PFSK-1 (cell line): Measurements from ENCODE around the gene SKIC3.

Experiments used
- FOXP2 ChIP-seq: optimal IDR thresholded peaks from 2 replicates; pipeline ENCODE3; 2011; ENCODE audit warnings: borderline replicate concordance, control low read depth, inconsistent platforms; ENCODE audit not compliant: insufficient read depth; ENCODE audit errors: extremely low read length, extremely low read depth
- POLR2AphosphoS5 ChIP-seq: IDR thresholded peaks from 2 replicates; pipeline ENCODE4 v1.6.1; 2012; ENCODE audit warnings: low read depth, mild to moderate bottlenecking, control low read depth, low read length, moderate library complexity
- REST ChIP-seq, 2 experiments: IDR thresholded peaks; 2 replicates each; pipeline versions ENCODE4 v1.6.1 to v1.8.0; 2011 to 2012; ENCODE audit warnings: low read depth in 2 of 2, low read length in 2 of 2, control low read depth in 1 of 2, inconsistent platforms in 1 of 2, mild to moderate bottlenecking in 1 of 2, moderate library complexity in 1 of 2; ENCODE audit not compliant: insufficient read depth in 1 of 2
- SIN3A ChIP-seq: IDR thresholded peaks from 2 replicates; pipeline ENCODE4 v1.6.1; 2012; ENCODE audit warnings: mild to moderate bottlenecking, low read length, moderate library complexity, borderline replicate concordance; ENCODE audit not compliant: insufficient read depth
- TAF1 ChIP-seq: IDR thresholded peaks from 2 replicates; pipeline ENCODE4 v1.6.1; 2012; ENCODE audit warnings: low read length, control low read depth, borderline replicate concordance; ENCODE audit not compliant: insufficient read depth

GRCh38 chr5:95533106-95533505 is 21.7 kb downstream of the SKIC3 start:
- TF ChIP-seq REST (IDR thresholded peaks at IDR 0.05; ENCODE audit: insufficient read depth in 1 of 2, low read depth in 2 of 2, low read length in 2 of 2) (no peak), POLR2AphosphoS5 (no peak), FOXP2 (no peak), TAF1 (no peak), SIN3A (no peak)
